Endothelial cell (in vitro differentiated cells): ENCODE data around the gene VSIR. TPM values are rescaled to one million over a fixed set of nuclear protein-coding genes. Genes with fewer than 3 reads are reported as not detected.

Source experiments
- DNase-seq: peaks from one replicate; pipeline ENCODE4 v3.0.0; 2021; ENCODE audit warnings: low spot score
- H3K27ac Mint-ChIP-seq: one replicate; pipeline ENCODE4 v1.8.0; 2021; ENCODE audit warnings: mixed read lengths, inconsistent platforms; ENCODE audit not compliant: unreplicated experiment
- H3K27me3 Mint-ChIP-seq: one replicate; pipeline ENCODE4 v1.8.0; 2021; ENCODE audit warnings: mild to moderate bottlenecking, moderate library complexity, mixed read lengths, inconsistent platforms; ENCODE audit not compliant: unreplicated experiment
- H3K36me3 Mint-ChIP-seq: one replicate; pipeline ENCODE4 v1.8.0; 2021; ENCODE audit warnings: mild to moderate bottlenecking, low read depth, mixed read lengths, inconsistent platforms; ENCODE audit not compliant: unreplicated experiment
- H3K4me1 Mint-ChIP-seq: one replicate; pipeline ENCODE4 v1.8.0; 2021; ENCODE audit warnings: mild to moderate bottlenecking, mixed read lengths, inconsistent platforms; ENCODE audit not compliant: unreplicated experiment
- H3K4me3 Mint-ChIP-seq: one replicate; pipeline ENCODE4 v1.8.0; 2021; ENCODE audit warnings: mild to moderate bottlenecking, mixed read lengths, inconsistent platforms; ENCODE audit not compliant: unreplicated experiment
- H3K9me3 Mint-ChIP-seq: one replicate; pipeline ENCODE4 v1.8.0; 2021; ENCODE audit warnings: mixed read lengths, inconsistent platforms; ENCODE audit not compliant: unreplicated experiment
- CTCF ChIP-seq: fragments of 200-600 bp; sonication (generic); IDR thresholded peaks from one replicate; pipeline ENCODE4 v1.5.0; 2021; ENCODE audit warnings: antibody characterized with exemption; ENCODE audit not compliant: unreplicated experiment
- total RNA-seq: library from RNA; stranded (reverse); fragmentation: NEBNext Ultra II Directional; extraction: Animal tissue kit (Norgen Biotek cat#: 25700); gene quantifications from one replicate; pipeline ENCODE4 v1.2.1, GENCODE V29; 2021; ENCODE audit not compliant: unreplicated experiment

Gene VSIR
- total RNA-seq, 1 donor from 2014 or later: 86.1 TPM

DNA sequence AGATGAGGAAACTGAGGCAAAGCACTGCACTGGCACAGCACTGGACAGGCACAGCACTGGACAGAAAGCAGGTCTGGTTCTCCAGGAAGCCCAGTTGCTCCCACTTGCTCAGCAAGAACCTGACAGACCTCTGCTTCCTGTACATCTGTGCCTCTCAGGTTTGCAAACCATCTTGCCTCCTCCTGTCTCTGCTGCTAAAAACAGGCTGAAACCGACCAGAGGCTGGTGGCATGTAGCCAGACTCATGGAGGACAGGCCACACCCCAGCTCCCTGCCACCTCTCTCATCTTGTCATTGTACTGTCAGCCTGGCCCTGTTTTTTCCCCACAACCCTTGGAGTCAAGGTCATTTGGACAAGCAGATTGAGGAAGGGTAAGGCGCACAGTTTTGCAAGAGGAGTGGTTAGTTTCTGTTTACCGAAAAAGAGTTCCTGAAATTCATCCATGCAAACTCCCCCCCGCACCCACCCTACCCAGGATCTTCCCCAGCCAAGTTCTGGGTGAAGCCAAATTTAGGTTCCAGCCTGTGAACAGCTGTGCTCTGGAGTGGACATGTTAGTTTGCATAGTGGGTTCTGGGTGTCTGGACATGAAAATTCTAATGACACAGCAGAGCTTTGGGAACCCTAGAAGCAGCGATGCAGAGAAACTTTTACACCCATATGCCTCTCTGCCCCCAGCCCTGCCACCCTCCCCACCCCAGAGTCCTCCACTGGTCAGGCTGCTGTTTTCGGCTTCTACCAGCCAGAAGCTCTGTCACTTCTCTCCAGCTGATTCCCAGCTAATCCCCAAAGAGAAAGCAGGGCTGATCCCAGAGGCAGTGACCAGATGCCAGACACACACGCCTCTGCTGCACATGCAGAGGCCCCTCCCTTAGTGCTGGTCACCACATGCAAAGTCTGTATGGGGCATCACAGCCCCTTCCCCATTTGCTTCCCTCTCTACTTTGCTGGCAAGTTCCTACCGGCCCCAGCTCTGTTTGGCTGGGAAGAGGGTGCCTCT lies 45.3 kb downstream of the VSIR start:
- Mint-ChIP-seq H3K4me3 (no peak overlapping the region), H3K27ac (no peak overlapping the region), H3K9me3 (no peaks in the 10 kb centered on the region), H3K4me1 (peaks cover 20% of the 10 kb centered on the region), H3K27me3 (peaks cover 2% of the 10 kb centered on the region), H3K36me3 (peaks cover 4% of the 10 kb centered on the region)
- TF ChIP-seq CTCF: no peak
- DNase-seq: no peak

DNA sequence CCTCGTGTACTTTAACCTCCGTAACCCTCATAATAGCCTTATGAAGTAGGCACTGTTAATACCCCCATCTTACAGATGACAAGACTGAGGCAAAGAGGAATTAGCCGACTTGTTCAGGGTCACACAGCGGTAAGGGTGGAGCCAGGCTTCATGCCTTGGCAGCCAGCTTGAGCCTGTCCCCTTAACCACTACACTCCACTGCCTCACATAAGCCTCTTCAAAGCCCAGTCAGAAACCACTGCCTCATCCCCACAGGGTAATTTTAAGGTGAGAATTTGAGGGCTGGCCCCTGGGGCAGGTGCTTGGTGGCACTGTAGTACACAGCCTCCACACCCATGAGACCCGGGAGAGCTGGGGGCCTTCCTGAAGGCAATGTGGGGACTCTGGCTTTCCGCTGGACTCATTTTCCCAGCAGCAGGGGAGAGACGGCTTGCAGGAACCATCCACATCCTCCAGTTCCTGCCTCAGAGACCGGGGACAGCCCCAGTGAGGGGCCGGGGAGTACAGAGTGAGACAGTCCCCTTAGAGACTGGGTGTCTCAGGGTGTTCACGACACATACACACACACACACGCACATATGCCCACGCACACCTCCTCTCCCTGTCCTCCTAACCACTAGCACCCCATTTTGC lies 46.1 kb downstream of the VSIR start:
- DNase-seq: no peak
- TF ChIP-seq CTCF: no peak
- no peaks in the 10 kb centered on the region for H3K9me3 Mint-ChIP-seq
- no peak overlapping the region for H3K4me3 Mint-ChIP-seq
- peaks cover 4% of the 10 kb centered on the region for H3K36me3 Mint-ChIP-seq
- H3K27me3 Mint-ChIP-seq: peaks cover 3% of the 10 kb centered on the region
- no peak overlapping the region for H3K27ac Mint-ChIP-seq
- H3K4me1 Mint-ChIP-seq: peaks cover 20% of the 10 kb centered on the region

- H3K27me3 Mint-ChIP-seq: peaks cover 5% of the 10 kb centered on the region
- no peak overlapping the region for H3K4me3 Mint-ChIP-seq
- no peak for TF ChIP-seq CTCF
- peaks cover 23% of the 10 kb centered on the region for H3K4me1 Mint-ChIP-seq
- H3K36me3 Mint-ChIP-seq: peaks cover 4% of the 10 kb centered on the region
- DNase-seq: no peak
- H3K27ac Mint-ChIP-seq: no peak overlapping the region
- H3K9me3 Mint-ChIP-seq: no peaks in the 10 kb centered on the region
Measured at GRCh38 chr10:71726580-71727104, 46.7 kb downstream of the VSIR start.

DNA sequence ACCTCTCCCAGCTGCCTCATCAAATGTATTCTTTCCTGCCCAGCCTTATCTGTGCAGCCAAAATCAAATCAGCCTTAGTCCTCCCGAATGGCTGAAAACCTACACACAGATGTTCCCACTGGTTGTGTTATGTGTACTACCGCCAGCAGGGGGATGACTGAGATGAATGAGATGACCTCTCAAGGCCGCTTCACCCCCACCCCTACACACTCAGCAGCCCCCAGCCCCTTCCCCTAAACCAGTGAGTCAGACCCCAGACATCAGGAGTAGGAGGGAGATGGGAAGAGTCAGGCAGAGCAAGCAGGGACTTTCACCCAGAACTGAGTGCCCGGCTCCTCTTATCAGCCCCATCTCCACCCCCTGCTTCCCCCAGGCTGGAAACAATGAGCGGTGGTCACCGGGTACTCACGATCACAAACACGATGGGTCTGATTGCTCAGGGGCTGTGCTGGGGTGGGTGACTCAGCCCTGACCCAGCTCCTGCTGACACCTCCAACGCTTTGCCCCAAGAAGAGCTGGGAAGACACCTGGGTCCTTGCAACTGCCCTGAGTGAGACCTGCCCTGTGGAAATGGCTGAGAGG lies 47.2 kb downstream of the VSIR start:
- peaks cover 23% of the 10 kb centered on the region for H3K4me1 Mint-ChIP-seq
- H3K27ac Mint-ChIP-seq: no peak overlapping the region
- H3K9me3 Mint-ChIP-seq: no peaks in the 10 kb centered on the region
- H3K27me3 Mint-ChIP-seq: peaks cover 5% of the 10 kb centered on the region
- H3K36me3 Mint-ChIP-seq: peaks cover 4% of the 10 kb centered on the region
- no peak overlapping the region for H3K4me3 Mint-ChIP-seq
- peak; percentile 52 for DNase-seq
- TF ChIP-seq CTCF: peak; percentile 69
